Endometrial microvascular endothelial cells (primary cell): ENCODE measurements around the gene IGFBP5. TPM values are rescaled to one million over a fixed set of nuclear protein-coding genes. Genes with fewer than 3 reads are reported as not detected.

Experiments used
- in situ Hi-C: cut with HindIII; loops from 2 replicates; pipeline ENCODE4 v1.10.0; 2017; ENCODE audit warnings: low sequenced_read_pairs, low pct_unique_long_range_greater_than_20kb; ENCODE audit errors: inconsistent ontology term
- total RNA-seq: library from RNA; depleted of rRNA; stranded (reverse); fragments of >200 nt; gene quantifications from one replicate; pipeline ENCODE4 v1.2.3, GENCODE V29; 2015; ENCODE audit errors: inconsistent ontology term

IGFBP5 gene
- total RNA-seq, 1 donor from 2014 or later: 0.37 TPM

- in situ Hi-C loops: no loop called here
These were observed 60.8 kb downstream of the IGFBP5 start for GRCh38 chr2:216634370-216635148.

GRCh38 chr2:216633616-216634369 lies 61.6 kb downstream of the IGFBP5 start:
- in situ Hi-C loops: no loop called here

GRCh38 chr2:216632952-216633615 lies 62.3 kb downstream of the IGFBP5 start, which contains the start of gene IGFBP2:
Gene IGFBP2 (plus strand): TSS chr2:216633420. CDS start chr2:216633524, 104 bp downstream.
- in situ Hi-C loops: no loop called here

DNA sequence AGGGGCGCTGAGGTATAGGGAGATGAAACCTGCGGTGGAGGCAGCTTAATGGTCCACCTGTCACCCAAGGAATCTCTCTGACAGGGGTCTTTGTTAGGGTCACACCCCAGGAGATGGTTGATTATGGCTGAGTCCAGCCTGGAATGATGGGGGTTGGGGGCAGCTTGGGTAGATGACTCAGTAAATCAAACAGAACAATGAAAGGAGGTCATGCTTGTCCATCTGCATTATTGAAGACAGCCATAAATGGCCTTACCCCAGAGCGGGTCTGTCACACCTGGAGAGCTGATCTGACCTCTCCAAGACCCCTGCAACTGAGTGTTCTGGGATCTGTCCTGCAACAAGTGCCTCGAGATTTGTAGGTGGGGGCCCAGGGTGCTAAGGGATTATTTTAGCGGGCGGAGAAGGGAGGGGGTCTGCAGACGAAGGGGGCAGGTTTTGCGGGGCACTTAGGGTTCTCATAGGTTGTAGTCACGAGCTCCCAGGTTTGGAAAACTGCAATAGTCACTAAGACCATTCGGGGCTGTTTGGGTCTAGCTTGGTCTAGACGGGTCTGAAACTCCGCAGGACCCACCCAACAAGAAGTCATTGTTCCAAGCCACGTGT lies 62.9 kb downstream of the IGFBP5 start:
- in situ Hi-C loops: no loop called here

- in situ Hi-C loops: no loop called here
These were observed 65.6 kb downstream of the IGFBP5 start for GRCh38 chr2:216629784-216630183.

DNA sequence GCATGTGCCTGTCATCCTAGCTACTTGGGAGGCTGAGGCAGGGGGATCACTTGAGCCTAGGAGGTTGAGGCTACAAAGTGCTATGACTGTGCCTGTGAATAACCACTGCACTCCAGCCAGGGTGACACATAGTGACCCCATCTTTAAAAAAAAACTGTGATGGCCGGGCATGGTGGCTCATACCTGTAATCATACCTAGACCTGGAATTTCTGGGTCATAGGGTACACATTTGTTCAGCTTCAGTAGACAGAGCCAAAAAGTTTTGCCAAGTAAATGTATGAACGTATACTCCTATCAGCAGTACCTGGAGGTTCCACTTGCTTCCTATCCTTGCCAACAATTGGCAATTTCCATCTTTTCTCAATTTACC lies 68.5 kb downstream of the IGFBP5 start:
- in situ Hi-C loops: no loop called here

DNA sequence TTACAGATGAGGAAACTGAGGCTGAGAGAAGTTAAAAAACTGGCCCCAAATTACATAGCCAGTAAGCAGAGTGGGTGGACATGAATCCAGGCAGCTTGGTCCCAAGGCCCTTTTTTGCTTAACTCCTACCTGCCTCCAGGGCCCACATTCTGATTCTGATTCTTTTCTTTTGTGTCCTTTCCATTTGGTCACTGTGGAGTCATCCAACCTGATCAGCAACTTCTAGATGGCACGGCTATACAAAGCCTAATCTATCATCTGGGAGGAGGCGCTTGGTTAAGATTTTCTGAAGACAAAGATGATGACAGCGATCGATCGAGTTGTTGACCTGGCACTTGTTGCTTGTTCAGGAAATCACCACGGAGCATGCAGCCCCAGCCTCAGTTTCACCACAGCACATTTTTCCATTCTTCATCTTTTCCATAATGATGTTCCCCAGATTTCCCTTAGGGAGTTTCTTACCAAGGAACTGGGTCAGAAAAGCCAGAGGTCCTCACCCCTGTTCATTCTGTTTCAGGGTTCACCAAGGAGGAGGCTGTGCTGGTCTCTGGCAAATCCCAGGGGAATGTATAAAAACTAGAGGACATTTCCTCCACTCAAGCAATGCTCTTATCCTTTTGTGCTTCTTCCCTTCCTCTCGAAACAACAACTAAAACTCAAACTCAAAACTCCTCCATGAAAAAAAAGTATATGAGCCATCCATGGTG lies 69.0 kb downstream of the IGFBP5 start:
- in situ Hi-C loops: no loop called here

- in situ Hi-C loops: no loop called here
These were observed 71.1 kb downstream of the IGFBP5 start for GRCh38 chr2:216624251-216624650.

GRCh38 chr2:216622526-216622925 lies 72.8 kb downstream of the IGFBP5 start:
- in situ Hi-C loops: no loop called here

Other genes starting within 250 kb of the IGFBP5 start
- 1,298 TPM for gene RPL37A, start 196.7 kb downstream of the IGFBP5 start, total RNA-seq
- gene IGFBP2, start 62.1 kb downstream of the IGFBP5 start, total RNA-seq: 97.8 TPM
- not detected for gene TNP1, start 164.5 kb upstream of the IGFBP5 start, total RNA-seq